Cardiac fibroblast (primary cell): ENCODE results near the gene TMED1.

Source experiments
- DNase-seq, 2 donors: peaks; one replicate each; pipeline versions ENCODE4 v3.0.0 to v3.0.0-alpha.2; 2010; ENCODE audit warnings: low read depth in 2 of 2
- H3K4me3 ChIP-seq, 2 donors: replicated peaks in 1 of 2; 1 replicate in 1 of 2; 2 replicates in 1 of 2; pipeline ENCODE4 v1.5.1; 2011; ENCODE audit warnings: low read depth in 2 of 2, low read length in 2 of 2, mild to moderate bottlenecking in 2 of 2, moderate library complexity in 1 of 2
- CTCF ChIP-seq: IDR thresholded peaks from one replicate; pipeline ENCODE4 v1.5.1; 2011; ENCODE audit warnings: low read depth, mild to moderate bottlenecking, low read length, inconsistent platforms

TMED1 gene

DNA sequence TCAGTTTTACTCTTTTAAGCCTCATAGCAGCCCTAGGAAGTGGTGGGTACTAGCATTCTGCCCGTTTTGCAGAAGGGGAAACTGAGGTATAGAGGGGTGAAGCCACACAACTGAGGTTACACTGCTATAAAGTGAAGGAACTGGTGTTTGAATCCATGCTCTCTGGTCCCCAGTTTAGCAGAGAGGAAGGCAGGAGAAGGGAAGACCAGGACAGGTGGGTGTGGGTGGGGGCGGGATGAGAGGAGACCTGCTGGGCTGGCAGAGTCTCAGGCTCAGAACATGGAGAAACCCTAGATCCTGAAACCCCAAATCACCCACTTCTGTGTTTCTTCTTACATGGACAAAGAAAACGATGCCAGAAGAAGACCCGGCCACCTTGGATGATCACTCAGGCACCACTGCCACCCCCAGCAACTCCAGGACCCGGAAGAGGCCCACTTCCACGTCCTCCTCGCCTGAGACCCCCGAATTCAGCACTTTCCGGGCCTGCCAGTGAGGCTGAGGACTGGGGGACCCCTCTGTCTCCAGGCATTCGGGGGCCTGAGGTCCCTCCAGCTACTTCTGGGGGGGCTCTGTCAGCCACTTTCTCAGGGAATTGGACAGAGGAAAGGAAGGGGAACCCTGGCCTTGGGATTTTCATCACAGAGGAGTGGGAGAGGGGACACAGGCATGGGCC, 33.0 kb upstream of the TMED1 start:
- DNase-seq, result no peak
- TF ChIP-seq CTCF, result no peak
- no peak overlapping the region for H3K4me3 ChIP-seq

- no peak for TF ChIP-seq CTCF
- no peak for DNase-seq
- H3K4me3 ChIP-seq, result no peak overlapping the region
Measured at GRCh38 chr19:10866495-10866894, 30.5 kb upstream of the TMED1 start.

- no peak overlapping the region for H3K4me3 ChIP-seq
- peak; percentile 88 for TF ChIP-seq CTCF
- peak; percentile 79 to 83 for DNase-seq
Measured at GRCh38 chr19:10864538-10864899, 28.5 kb upstream of the TMED1 start.

GRCh38 chr19:10863107-10863717, 27.2 kb upstream of the TMED1 start:
- peak; percentile 31 to 64 for DNase-seq
- no peak for TF ChIP-seq CTCF

GRCh38 chr19:10862561-10863106, 26.6 kb upstream of the TMED1 start:
- no peak for TF ChIP-seq CTCF
- H3K4me3 ChIP-seq, result no peak overlapping the region
- DNase-seq, result no peak

More at GRCh38 chr19:10863107-10863717, 27.2 kb upstream of the TMED1 start:
- H3K4me3 ChIP-seq, result no peak overlapping the region

DNA sequence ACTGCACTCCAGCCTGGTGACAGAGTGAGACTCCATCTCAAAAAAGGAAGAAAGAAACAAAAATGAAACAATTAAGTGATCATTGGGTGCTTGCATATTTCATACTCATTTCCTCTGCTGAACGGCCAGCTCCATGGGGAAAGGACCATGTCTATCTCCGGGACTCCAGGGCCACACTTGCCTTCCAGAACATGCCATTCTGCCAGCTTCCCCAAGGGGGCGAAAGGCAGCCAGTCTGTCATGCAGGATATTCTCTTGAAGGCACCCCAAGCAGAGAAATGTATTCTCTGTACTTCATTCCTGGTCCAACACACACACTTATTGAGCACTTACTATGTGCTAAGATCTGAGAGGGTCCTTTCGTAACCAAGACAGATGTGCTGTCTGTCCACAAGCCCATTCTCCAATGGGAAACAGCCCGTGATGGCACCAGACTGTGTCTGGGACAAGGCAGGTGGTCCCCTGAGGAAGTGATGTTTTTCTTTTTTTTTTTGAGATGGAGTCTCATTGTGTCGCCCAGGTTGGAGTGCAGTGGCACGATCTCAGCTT, 25.2 kb upstream of the TMED1 start:
- peak; percentile 37 to 50 for DNase-seq
- H3K4me3 ChIP-seq, result no peak overlapping the region
- peak; percentile 63 for TF ChIP-seq CTCF
